OCI-M2 (cell line): Measurements from ENCODE around the gene UBE2G2.
A peak's percentile ranks its signal among the peaks of the same experiment; 100 is the strongest.

ENCODE experiments used
- DNase-seq: peaks from one replicate; lab custom pipeline; 2025; ENCODE audit not compliant: unreplicated experiment; lab: John Stamatoyannopoulos, UW

The UBE2G2 gene

GRCh38 chr21:44801468-44802395, at the start of gene UBE2G2:
UBE2G2 (minus strand) TSS chr21:44801820; CDS start chr21:44801748, 72 bp downstream.
- peak; percentile 97 for DNase-seq

GRCh38 chr21:44850905-44851657, 49.5 kb upstream of the UBE2G2 start:
- no peak for DNase-seq

- DNase-seq, result no peak
Measured at GRCh38 chr21:44850208-44850800, 48.7 kb upstream of the UBE2G2 start.

GRCh38 chr21:44849616-44850130, 48.1 kb upstream of the UBE2G2 start:
- no peak for DNase-seq

- no peak for DNase-seq
Measured at GRCh38 chr21:44848821-44849521, 47.4 kb upstream of the UBE2G2 start.

GRCh38 chr21:44847261-44848056, 45.8 kb upstream of the UBE2G2 start:
- DNase-seq, result no peak

GRCh38 chr21:44846485-44847260, 45.1 kb upstream of the UBE2G2 start:
- DNase-seq, result no peak

- DNase-seq, result no peak
Measured at GRCh38 chr21:44846224-44846484, 44.5 kb upstream of the UBE2G2 start.

GRCh38 chr21:44845418-44846223, 44.0 kb upstream of the UBE2G2 start:
- DNase-seq, result no peak

GRCh38 chr21:44844256-44844655, 42.6 kb upstream of the UBE2G2 start:
- no peak for DNase-seq

GRCh38 chr21:44842721-44843445, 41.3 kb upstream of the UBE2G2 start:
- no peak for DNase-seq

GRCh38 chr21:44842087-44842486, 40.5 kb upstream of the UBE2G2 start:
- no peak for DNase-seq

- DNase-seq, result no peak
Measured at GRCh38 chr21:44840771-44841170, 39.2 kb upstream of the UBE2G2 start.

- no peak for DNase-seq
Measured at GRCh38 chr21:44838951-44839350, 37.3 kb upstream of the UBE2G2 start.

GRCh38 chr21:44838039-44838895, 36.6 kb upstream of the UBE2G2 start:
- DNase-seq, result no peak

GRCh38 chr21:44837537-44837936, 35.9 kb upstream of the UBE2G2 start:
- no peak for DNase-seq
